ENCODE results near the gene OSTF1.
A peak's percentile ranks its signal among the peaks of the same experiment; 100 is the strongest.

The OSTF1 gene

GRCh38 chr9:75169623-75170022 lies 81.3 kb downstream of the OSTF1 start:
- DNase-seq: no peak

GRCh38 chr9:75170898-75171360 lies 82.6 kb downstream of the OSTF1 start:
- peak; percentile 23 for DNase-seq

GRCh38 chr9:75175395-75175794 lies 87.1 kb downstream of the OSTF1 start:
- no peak for DNase-seq

- no peak for DNase-seq
Measured at GRCh38 chr9:75176037-75176436, 87.7 kb downstream of the OSTF1 start.

- no peak for DNase-seq
Measured at GRCh38 chr9:75181750-75182149, 93.4 kb downstream of the OSTF1 start.

- DNase-seq: no peak
Measured at GRCh38 chr9:75183306-75183705, 95.0 kb downstream of the OSTF1 start.

GRCh38 chr9:75184471-75184870 lies 96.2 kb downstream of the OSTF1 start:
- no peak for DNase-seq

GRCh38 chr9:75185585-75186170 lies 97.4 kb downstream of the OSTF1 start:
- DNase-seq: peak; percentile 58

- peak; percentile 41 for DNase-seq
Measured at GRCh38 chr9:75186767-75187380, 98.6 kb downstream of the OSTF1 start.

- DNase-seq: peak; percentile 35
Measured at GRCh38 chr9:75188756-75189155, 100.4 kb downstream of the OSTF1 start.

GRCh38 chr9:75190762-75191161 lies 102.4 kb downstream of the OSTF1 start:
- no peak for DNase-seq
